ENCODE results near the gene CCT8. TPM values are rescaled to one million over a fixed set of nuclear protein-coding genes. Genes with fewer than 3 reads are reported as not detected.

CCT8 gene
- total RNA-seq, 1 experiment from 2014 or later: 342 TPM

- DNase-seq (ENCODE audit: low read depth): peak; percentile 34
Measured at GRCh38 chr21:29077651-29078090, 4.2 kb upstream of the CCT8 start.

- DNase-seq (ENCODE audit: low read depth): peak; percentile 63
Measured at GRCh38 chr21:29076731-29077640, 3.5 kb upstream of the CCT8 start.

DNA sequence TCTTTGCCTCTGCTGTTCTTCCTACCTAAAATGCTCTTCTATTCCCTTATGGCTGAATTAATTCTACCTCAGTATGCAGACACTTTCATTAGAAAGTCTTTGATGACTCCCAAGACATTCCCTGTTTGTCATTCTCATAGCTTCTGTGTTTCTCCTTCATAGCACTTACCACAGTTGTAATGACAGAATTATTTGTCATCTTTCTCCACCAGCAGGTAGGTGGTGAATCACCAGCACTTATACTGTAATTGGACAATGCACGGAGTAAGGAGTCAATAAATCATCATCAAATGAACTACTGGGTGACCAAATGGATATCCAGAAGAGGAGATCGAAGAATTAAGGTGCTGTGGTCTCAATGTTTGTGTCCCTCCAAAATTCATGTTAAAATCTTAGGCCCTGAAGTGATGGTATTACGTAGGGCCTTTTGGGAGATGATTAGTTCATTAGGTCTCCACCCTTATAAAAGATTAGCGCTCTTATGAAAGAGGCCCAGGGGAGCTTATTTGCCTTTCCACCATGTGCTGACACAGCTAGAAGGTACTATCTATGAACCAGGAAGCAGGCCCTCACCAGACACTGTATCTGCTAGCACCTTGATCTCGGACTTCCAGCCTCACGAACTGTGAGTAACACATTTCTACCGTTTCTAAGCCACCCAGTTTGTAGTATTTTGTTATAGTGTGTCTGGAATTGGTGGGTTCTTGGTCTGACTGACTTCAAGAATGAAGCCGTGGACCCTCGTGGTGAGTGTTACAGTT, 2.4 kb upstream of the CCT8 start:
- peak; percentile 20 for DNase-seq (ENCODE audit: low read depth)

GRCh38 chr21:29074783-29075182, 1.3 kb upstream of the CCT8 start:
- DNase-seq (ENCODE audit: low read depth): no peak

GRCh38 chr21:29074007-29074376, 544 bp upstream of the CCT8 start:
- DNase-seq (ENCODE audit: low read depth): no peak

GRCh38 chr21:29072873-29073221, 601 bp downstream of the CCT8 start:
- peak; percentile 24 for DNase-seq (ENCODE audit: low read depth)

- no peak for DNase-seq (ENCODE audit: low read depth)
Measured at GRCh38 chr21:29064850-29065481, 8.5 kb downstream of the CCT8 start.

GRCh38 chr21:29056538-29057050, 16.9 kb downstream of the CCT8 start:
- DNase-seq (ENCODE audit: low read depth): no peak

- no peak for DNase-seq (ENCODE audit: low read depth)
Measured at GRCh38 chr21:29056005-29056404, 17.4 kb downstream of the CCT8 start.

GRCh38 chr21:29055080-29055479, 18.4 kb downstream of the CCT8 start:
- DNase-seq (ENCODE audit: low read depth): no peak

DNA sequence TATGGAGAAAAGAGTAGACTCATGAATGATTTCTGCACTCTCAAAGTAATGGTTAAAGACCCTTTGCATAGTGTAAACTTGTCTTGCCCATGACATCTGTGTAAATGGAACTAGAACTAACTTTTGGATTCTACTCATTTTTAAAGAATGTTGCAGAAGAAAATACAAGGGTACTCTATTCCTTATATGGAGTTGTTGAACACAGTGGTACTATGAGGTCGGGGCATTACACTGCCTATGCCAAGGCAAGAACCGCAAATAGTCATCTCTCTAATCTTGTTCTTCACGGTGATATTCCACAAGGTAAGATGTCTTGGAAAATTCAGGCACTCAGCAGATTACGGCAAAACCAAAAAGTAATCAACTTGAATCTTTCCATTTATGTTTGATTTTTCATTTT, 19.8 kb downstream of the CCT8 start:
- DNase-seq (ENCODE audit: low read depth): no peak

DNA sequence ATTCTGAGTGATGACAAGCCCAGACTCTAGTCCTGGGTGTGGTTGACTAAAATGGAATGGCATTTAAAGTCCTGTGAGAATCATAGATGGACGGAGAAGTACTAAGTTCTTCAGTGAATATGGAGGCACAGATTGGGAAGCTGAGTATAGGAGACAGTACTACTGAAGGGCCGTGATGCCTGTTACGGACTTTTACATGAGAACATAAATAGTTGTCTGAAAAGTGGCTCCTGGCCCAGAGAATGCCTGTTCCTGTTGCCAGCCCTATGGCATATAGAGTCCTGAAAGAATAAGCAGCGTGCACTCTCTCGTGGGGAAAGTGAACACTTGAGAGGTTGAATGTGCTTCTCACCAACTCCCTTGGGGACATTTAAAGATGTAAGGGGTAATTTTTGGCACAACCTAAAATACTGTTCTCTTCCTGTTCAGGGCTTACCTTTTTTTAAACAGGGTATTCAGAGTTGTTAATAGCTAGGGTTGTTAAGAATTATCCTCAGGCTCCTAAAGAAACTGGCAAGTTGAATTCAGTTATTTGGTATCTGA, 20.4 kb downstream of the CCT8 start:
- no peak for DNase-seq (ENCODE audit: low read depth)

GRCh38 chr21:29052224-29052623, 21.2 kb downstream of the CCT8 start:
- DNase-seq (ENCODE audit: low read depth): no peak

DNA sequence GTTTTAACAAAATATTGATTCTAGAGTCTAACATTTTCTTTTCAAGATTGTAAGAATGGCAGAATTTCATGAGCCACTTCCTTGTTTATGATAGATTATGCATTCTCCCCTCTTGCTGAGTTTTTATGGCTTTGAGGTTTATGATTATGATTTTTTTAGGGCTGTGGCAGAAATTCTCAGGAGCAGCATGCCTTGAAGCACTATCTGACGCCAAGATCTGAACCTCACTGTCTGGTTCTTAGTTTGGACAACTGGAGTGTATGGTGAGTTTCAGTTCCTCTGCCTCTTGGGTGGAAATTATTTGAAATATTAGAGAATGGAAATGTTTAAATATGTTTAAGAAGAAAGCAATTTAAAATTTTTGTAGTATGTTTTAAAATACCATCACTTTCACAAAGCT, 38.8 kb downstream of the CCT8 start:
- no peak for DNase-seq (ENCODE audit: low read depth)

- DNase-seq (ENCODE audit: low read depth): peak; percentile 1
Measured at GRCh38 chr21:29033871-29034270, 39.6 kb downstream of the CCT8 start.

GRCh38 chr21:29033301-29033700, 40.1 kb downstream of the CCT8 start:
- no peak for DNase-seq (ENCODE audit: low read depth)

GRCh38 chr21:29030909-29031308, 42.5 kb downstream of the CCT8 start:
- no peak for DNase-seq (ENCODE audit: low read depth)

DNA sequence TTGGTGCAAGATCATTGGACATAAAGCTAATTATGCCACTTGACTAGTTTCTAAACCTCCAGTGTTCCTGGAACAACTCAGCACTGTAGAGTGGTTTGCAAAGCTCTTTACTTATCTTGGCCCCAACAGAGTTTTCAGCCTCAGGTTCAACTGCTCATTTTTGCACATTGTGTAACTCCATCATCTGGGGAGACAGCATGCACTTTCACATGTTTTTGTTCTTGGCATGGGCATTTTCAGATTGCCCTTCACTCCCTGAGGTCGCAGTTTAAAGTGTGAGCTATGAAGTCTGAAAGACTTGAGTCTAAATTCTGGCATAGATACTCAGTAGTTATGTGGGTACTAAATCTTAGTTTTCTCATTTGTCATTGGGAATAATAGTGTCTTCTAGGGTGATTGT, 43.9 kb downstream of the CCT8 start:
- no peak for DNase-seq (ENCODE audit: low read depth)

DNA sequence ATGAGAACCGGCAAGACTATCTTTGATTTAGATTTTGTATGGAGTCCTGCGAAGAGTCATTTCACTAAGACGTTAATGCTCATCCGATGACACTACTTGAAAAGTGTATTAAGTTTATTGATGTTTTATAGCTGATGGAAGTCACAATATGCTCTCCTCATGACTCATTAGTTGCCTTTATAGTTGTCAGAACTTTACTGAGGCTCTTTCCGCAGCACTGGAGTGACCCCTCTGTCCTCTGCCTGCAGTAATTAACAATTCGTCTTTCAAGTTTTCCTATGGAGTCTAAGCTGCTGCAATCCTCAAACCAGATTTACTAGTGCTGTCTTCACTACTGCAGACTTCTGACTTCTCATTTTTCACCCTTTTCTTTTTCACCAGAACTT, 48.1 kb downstream of the CCT8 start:
- DNase-seq (ENCODE audit: low read depth): peak; percentile 24

- peak; percentile 98 for DNase-seq (ENCODE audit: low read depth)
Measured at GRCh38 chr21:29024474-29025327, 48.7 kb downstream of the CCT8 start, which contains the start of gene USP16. Gene USP16 (plus strand): TSS chr21:29024668. CDS start chr21:29027914, 3,246 bp downstream.

DNA sequence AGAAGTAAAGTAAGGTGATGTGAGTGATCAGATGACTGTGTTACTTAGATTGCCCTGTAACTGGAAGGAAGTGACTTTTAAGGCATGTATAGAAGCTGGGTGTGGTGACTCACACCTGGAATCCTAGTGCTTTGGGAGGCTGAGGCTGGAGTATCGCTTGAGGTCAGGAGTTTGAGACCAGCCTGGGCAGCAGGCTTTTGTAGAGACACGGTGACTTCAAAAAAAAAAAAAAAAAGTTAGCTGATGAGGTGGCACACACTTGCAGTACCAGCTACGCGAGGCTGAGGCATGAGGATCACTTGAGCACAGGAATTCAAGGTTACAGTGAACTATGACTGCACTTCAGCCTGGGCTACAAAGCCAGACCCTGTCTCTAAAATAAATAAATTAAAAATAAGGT, 51.3 kb downstream of the CCT8 start:
- DNase-seq (ENCODE audit: low read depth): peak; percentile 6
